ENCODE measurements around the gene BEST2. TPM values are rescaled to one million over a fixed set of nuclear protein-coding genes. Genes with fewer than 3 reads are reported as not detected.

BEST2 gene
- total and polyA plus RNA-seq, 11 donors = not detected

GRCh38 chr19:12788042-12788681, 36.6 kb downstream of the BEST2 start:
- no peak for ATAC-seq

DNA sequence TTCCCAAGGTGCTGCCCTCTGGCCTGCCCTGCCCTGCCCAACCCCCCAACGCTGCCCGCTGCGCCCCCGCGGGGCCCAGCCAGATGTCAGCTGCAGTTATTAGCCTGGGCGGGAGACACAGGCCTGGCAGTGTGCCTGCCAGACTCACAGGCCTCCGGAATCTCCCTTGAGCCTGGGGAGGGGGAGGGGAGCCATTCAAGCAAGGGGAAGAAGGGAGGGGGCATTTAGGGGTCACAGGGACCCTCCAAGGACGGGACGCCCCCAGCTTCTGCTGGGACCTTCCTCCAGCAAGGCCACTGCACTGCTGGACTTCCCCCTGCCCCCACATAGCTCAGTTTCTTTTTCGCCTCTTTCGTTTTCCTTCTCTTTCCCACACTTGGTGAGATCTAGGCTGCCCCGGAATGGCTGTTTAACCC, 37.1 kb downstream of the BEST2 start:
- Histone ChIP-seq H3K27me3 (no peaks in the 10 kb centered on the region), H3K4me3 (peak overlapping the region in 10 of 12 donors; percentile 63 to 99 (median 88)), H3K9me3 (no peaks in the 10 kb centered on the region), H3K36me3 (peaks cover 0 to 12% (median 0%) of the 10 kb centered on the region in 9 donors), H3K27ac (peak overlapping the region; percentile 95 to 100 (median 99)), H3K4me1 (peaks cover 4 to 70% (median 58%) of the 10 kb centered on the region in 12 donors)
- peak in 2 of 4 donors; percentile 1 to 2 for ATAC-seq
- TF ChIP-seq, protein P1, sequence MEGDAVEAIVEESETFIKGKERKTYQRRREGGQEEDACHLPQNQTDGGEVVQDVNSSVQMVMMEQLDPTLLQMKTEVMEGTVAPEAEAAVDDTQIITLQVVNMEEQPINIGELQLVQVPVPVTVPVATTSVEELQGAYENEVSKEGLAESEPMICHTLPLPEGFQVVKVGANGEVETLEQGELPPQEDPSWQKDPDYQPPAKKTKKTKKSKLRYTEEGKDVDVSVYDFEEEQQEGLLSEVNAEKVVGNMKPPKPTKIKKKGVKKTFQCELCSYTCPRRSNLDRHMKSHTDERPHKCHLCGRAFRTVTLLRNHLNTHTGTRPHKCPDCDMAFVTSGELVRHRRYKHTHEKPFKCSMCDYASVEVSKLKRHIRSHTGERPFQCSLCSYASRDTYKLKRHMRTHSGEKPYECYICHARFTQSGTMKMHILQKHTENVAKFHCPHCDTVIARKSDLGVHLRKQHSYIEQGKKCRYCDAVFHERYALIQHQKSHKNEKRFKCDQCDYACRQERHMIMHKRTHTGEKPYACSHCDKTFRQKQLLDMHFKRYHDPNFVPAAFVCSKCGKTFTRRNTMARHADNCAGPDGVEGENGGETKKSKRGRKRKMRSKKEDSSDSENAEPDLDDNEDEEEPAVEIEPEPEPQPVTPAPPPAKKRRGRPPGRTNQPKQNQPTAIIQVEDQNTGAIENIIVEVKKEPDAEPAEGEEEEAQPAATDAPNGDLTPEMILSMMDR (IDR thresholded peaks at IDR 0.05) = peak in 3 of 12 donors; percentile 8 to 28 (median 25)
- TF ChIP-seq POLR2A (IDR thresholded peaks at IDR 0.05) = no peak
- 1 to 4% (median 3%) methylated on average over 12 of the region's 12 CpGs for WGBS, 4 donors
- DNase-seq = peak; percentile 91 to 95 (median 92)
- intact Hi-C loops (cut with DNase I) = loop anchor here in 1 of 10 donors (10.0 kb wide), 1 partner anchor 366 kb away; the partner anchor contains the start of genes IER2 and STX10

More at GRCh38 chr19:12788042-12788681, 36.6 kb downstream of the BEST2 start:
- peak overlapping the region in 8 of 12 donors; percentile 63 to 99 (median 84) for H3K4me3 ChIP-seq
- H3K9me3 ChIP-seq = no peaks in the 10 kb centered on the region
- H3K27me3 ChIP-seq = no peaks in the 10 kb centered on the region
- TF ChIP-seq, protein P1 (IDR thresholded peaks at IDR 0.05) = no peak
- TF ChIP-seq POLR2A (IDR thresholded peaks at IDR 0.05) = no peak
- DNase-seq = no peak
- H3K4me1 ChIP-seq = peaks cover 7 to 73% (median 63%) of the 10 kb centered on the region in 12 donors
- peak overlapping the region; percentile 95 to 100 (median 99) for H3K27ac ChIP-seq
- intact Hi-C loops (cut with DNase I) = loop anchor here in 1 of 10 donors (10.0 kb wide), 1 partner anchor 367 kb away; the partner anchor contains the start of genes IER2 and STX10
- H3K36me3 ChIP-seq = peaks cover 0 to 11% (median 0%) of the 10 kb centered on the region in 9 donors
- 41 to 51% (median 47%) methylated on average over 4 of the region's 4 CpGs for WGBS, 4 donors

- TF ChIP-seq, protein P1 (IDR thresholded peaks at IDR 0.05) = no peak
- TF ChIP-seq POLR2A (IDR thresholded peaks at IDR 0.05) = no peak
- peak overlapping the region; percentile 15 to 99 (median 84) for H3K4me3 ChIP-seq
- H3K27ac ChIP-seq = peak overlapping the region; percentile 95 to 100 (median 99)
- peaks cover 0 to 12% (median 0%) of the 10 kb centered on the region in 9 donors for H3K36me3 ChIP-seq
- DNase-seq (no peak), ATAC-seq (no peak)
- intact Hi-C loops (cut with DNase I) = loop anchor here in 1 of 10 donors (10.0 kb wide), 1 partner anchor 366 kb away; the partner anchor contains the start of genes IER2 and STX10
- H3K27me3 ChIP-seq = no peaks in the 10 kb centered on the region
- peaks cover 2 to 70% (median 55%) of the 10 kb centered on the region in 12 donors for H3K4me1 ChIP-seq
- WGBS, 4 donors = 2 to 10% (median 3%) methylated on average over 7 to 46 of the region's 46 CpGs
- H3K9me3 ChIP-seq = no peaks in the 10 kb centered on the region
Observed at GRCh38 chr19:12789098-12789903, 37.7 kb downstream of the BEST2 start.

Data from heart left ventricle (tissue), 16 donors.